SH-SY5Y (cell line): Measurements from ENCODE around the gene TBC1D19.

Source experiments
- GATA2 ChIP-seq: IDR thresholded peaks from 2 replicates; pipeline ENCODE4 v1.6.1; 2011; ENCODE audit warnings: mild to moderate bottlenecking, low read depth, low read length
- GATA3 ChIP-seq: IDR thresholded peaks from 2 replicates; pipeline ENCODE4 v1.6.1; 2011; ENCODE audit warnings: low read depth, mild to moderate bottlenecking, low read length, moderate library complexity

- TF ChIP-seq GATA2: no peak
- no peak for TF ChIP-seq GATA3
Observed at GRCh38 chr4:26724534-26724933, 140.7 kb downstream of the TBC1D19 start.
